Caco-2 (cell line): ENCODE measurements around the gene LHX6. TPM values are rescaled to one million over a fixed set of nuclear protein-coding genes. Genes with fewer than 3 reads are reported as not detected.

Experiments used
- BruUV-seq: library from RNA; stranded (reverse); fragments of 400-500 nt; replicated peaks from 2 replicates; lab custom pipeline; 2021; lab: Mats Ljungman, UMichigan
- CTCF ChIA-PET: fragments of 300-600 bp; sonication (Branson Sonifier 250); formaldehyde crosslinking; loops from one replicate; lab custom pipeline; 2022; ENCODE audit warnings: antibody characterized with exemption; lab: Charles Lee
- POLR2A ChIA-PET: fragments of 300-600 bp; sonication (Branson Sonifier 250); formaldehyde crosslinking; loops from one replicate; lab custom pipeline; 2022; ENCODE audit warnings: antibody characterized with exemption; lab: Charles Lee
- DNase-seq, 2 experiments: peaks; one replicate each; pipeline versions ENCODE4 v3.0.0 to v3.0.0-alpha.2; 2020 to 2022
- H3K27me3 ChIP-seq: replicated peaks from 2 replicates; pipeline ENCODE4 v1.6.0; 2011; ENCODE audit warnings: low read length; ENCODE audit not compliant: control insufficient read depth, insufficient read depth
- H3K36me3 ChIP-seq: 2 replicates; pipeline ENCODE4 v1.5.1; 2011; ENCODE audit warnings: low read length; ENCODE audit not compliant: control insufficient read depth, insufficient read depth
- H3K4me1 ChIP-seq: fragments of 250-450 bp; sonication (Bioruptor Pico); 2 replicates; pipeline ENCODE4 v1.5.1; 2020; ENCODE audit warnings: mild to moderate bottlenecking
- H3K4me3 ChIP-seq: 2 replicates; pipeline ENCODE4 v1.5.1; 2011; ENCODE audit warnings: low read depth, mild to moderate bottlenecking, control low read depth, low read length
- H3K9me3 ChIP-seq: fragments of 250-450 bp; sonication (Bioruptor Pico); 2 replicates; pipeline ENCODE4 v1.5.1; 2020; ENCODE audit warnings: mild to moderate bottlenecking, moderate library complexity
- H3K27ac Mint-ChIP-seq: one replicate; pipeline ENCODE4 v1.8.0; 2022; ENCODE audit warnings: mixed read lengths; ENCODE audit not compliant: unreplicated experiment
- H3K27me3 Mint-ChIP-seq: one replicate; pipeline ENCODE4 v1.8.0; 2022; ENCODE audit warnings: mixed read lengths; ENCODE audit not compliant: insufficient read depth, unreplicated experiment
- H3K36me3 Mint-ChIP-seq: one replicate; pipeline ENCODE4 v1.8.0; 2022; ENCODE audit warnings: mild to moderate bottlenecking, mixed read lengths; ENCODE audit not compliant: insufficient read depth, unreplicated experiment
- H3K4me1 Mint-ChIP-seq: one replicate; pipeline ENCODE4 v1.8.0; 2022; ENCODE audit warnings: low read depth, mixed read lengths; ENCODE audit not compliant: unreplicated experiment
- H3K4me3 Mint-ChIP-seq: one replicate; pipeline ENCODE4 v1.8.0; 2022; ENCODE audit warnings: mild to moderate bottlenecking, moderate library complexity, mixed read lengths; ENCODE audit not compliant: unreplicated experiment
- H3K9me3 Mint-ChIP-seq: one replicate; pipeline ENCODE4 v1.8.0; 2022; ENCODE audit warnings: mixed read lengths; ENCODE audit not compliant: unreplicated experiment
- CTCF ChIP-seq, 2 experiments: fragments of 200-600 bp in 1 of 2; IDR thresholded peaks; 1 replicate in 1 of 2; 2 replicates in 1 of 2; pipeline versions ENCODE4 v1.5.1 to v1.8.0; 2011 to 2022; ENCODE audit warnings: antibody characterized with exemption in 1 of 2, control low read depth in 1 of 2, inconsistent platforms in 1 of 2, low read depth in 1 of 2, low read length in 1 of 2, mild to moderate bottlenecking in 1 of 2, moderate library complexity in 1 of 2; ENCODE audit not compliant: insufficient read depth in 1 of 2, severe bottlenecking in 1 of 2, unreplicated experiment in 1 of 2
- intact Hi-C: fragments of 100-400 bp; cut with micrococcal nuclease; formaldehyde crosslinking; loops from one replicate; pipeline ENCODE4 v1.10.0; 2022; ENCODE audit not compliant: unreplicated experiment
- total RNA-seq: library from RNA; stranded (reverse); gene quantifications from 2 replicates; pipeline ENCODE4 v1.2.3, GENCODE V29; 2022

The LHX6 gene
- total RNA-seq, 1 experiment from 2014 or later = 6.1 TPM

- peaks cover 3% of the 10 kb centered on the region for H3K27me3 Mint-ChIP-seq
- H3K4me1 Mint-ChIP-seq = no peaks in the 10 kb centered on the region
- no peak overlapping the region for H3K4me3 Mint-ChIP-seq
- no peaks in the 10 kb centered on the region for H3K27me3 ChIP-seq
- no peaks in the 10 kb centered on the region for H3K36me3 Mint-ChIP-seq
- CTCF ChIA-PET = no interaction called here
- H3K4me3 ChIP-seq = no peak overlapping the region
- POLR2A ChIA-PET = no interaction called here
- no peaks in the 10 kb centered on the region for H3K36me3 ChIP-seq
- DNase-seq = no peak
- no TSS peak for BruUV-seq
- intact Hi-C loops = no loop called here
- no peaks in the 10 kb centered on the region for H3K4me1 ChIP-seq
- TF ChIP-seq CTCF (IDR thresholded peaks at IDR 0.05; ENCODE audit: insufficient read depth in 1 of 2, low read depth in 1 of 2, low read length in 1 of 2, severe bottlenecking in 1 of 2, unreplicated experiment in 1 of 2) = no peak
- no peaks in the 10 kb centered on the region for H3K9me3 Mint-ChIP-seq
- H3K27ac Mint-ChIP-seq = no peak overlapping the region
- no peaks in the 10 kb centered on the region for H3K9me3 ChIP-seq
These were observed 8.7 kb downstream of the LHX6 start for GRCh38 chr9:122219856-122220672.

- no peak for DNase-seq
- no peaks in the 10 kb centered on the region for H3K9me3 Mint-ChIP-seq
- ChIA-PET POLR2A (no interaction called here), CTCF (no interaction called here)
- H3K36me3 Mint-ChIP-seq = no peaks in the 10 kb centered on the region
- peaks cover 3% of the 10 kb centered on the region for H3K27me3 Mint-ChIP-seq
- no peak overlapping the region for H3K27ac Mint-ChIP-seq
- no peak overlapping the region for H3K4me3 Mint-ChIP-seq
- H3K9me3 ChIP-seq = no peaks in the 10 kb centered on the region
- TF ChIP-seq CTCF (IDR thresholded peaks at IDR 0.05; ENCODE audit: insufficient read depth in 1 of 2, low read depth in 1 of 2, low read length in 1 of 2, severe bottlenecking in 1 of 2, unreplicated experiment in 1 of 2) = no peak
- H3K27me3 ChIP-seq = no peaks in the 10 kb centered on the region
- intact Hi-C loops = no loop called here
- no peaks in the 10 kb centered on the region for H3K4me1 ChIP-seq
- no TSS peak for BruUV-seq
- H3K4me1 Mint-ChIP-seq = no peaks in the 10 kb centered on the region
- no peak overlapping the region for H3K4me3 ChIP-seq
- H3K36me3 ChIP-seq = no peaks in the 10 kb centered on the region
These were observed 9.6 kb downstream of the LHX6 start for GRCh38 chr9:122218935-122219855.
